Measurements from ENCODE around the gene KRT13.

Gene KRT13

DNA sequence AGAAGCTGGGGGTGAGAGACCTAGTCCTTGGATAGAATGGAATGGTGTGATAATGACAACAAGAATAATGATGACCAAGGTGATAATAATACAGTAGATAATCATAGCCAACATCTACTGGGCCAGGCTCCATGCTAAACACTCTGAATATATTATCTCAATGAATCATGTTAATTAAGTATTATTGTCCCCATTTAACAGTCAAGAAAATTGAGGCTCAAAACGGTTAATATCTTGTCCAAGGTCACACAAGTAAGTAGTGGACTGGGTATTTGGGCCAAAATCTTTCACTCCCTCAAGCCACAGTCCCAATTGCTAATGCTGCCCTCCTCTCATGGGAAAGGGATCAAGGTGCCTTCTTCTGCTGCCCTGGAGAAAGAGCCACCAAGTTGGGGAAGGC lies 26.6 kb upstream of the KRT13 start:
- no peak for DNase-seq
- Histone ChIP-seq H3K27me3 (ENCODE audit: insufficient read depth, low read depth, severe bottlenecking) (no peaks in the 10 kb centered on the region), H3K4me3 (ENCODE audit: low read depth, low read length) (no peak overlapping the region), H3K36me3 (no peaks in the 10 kb centered on the region), H3K9me3 (ENCODE audit: severe bottlenecking) (peaks cover 4% of the 10 kb centered on the region), H3K27ac (no peak overlapping the region)
- TF ChIP-seq, protein P1, sequence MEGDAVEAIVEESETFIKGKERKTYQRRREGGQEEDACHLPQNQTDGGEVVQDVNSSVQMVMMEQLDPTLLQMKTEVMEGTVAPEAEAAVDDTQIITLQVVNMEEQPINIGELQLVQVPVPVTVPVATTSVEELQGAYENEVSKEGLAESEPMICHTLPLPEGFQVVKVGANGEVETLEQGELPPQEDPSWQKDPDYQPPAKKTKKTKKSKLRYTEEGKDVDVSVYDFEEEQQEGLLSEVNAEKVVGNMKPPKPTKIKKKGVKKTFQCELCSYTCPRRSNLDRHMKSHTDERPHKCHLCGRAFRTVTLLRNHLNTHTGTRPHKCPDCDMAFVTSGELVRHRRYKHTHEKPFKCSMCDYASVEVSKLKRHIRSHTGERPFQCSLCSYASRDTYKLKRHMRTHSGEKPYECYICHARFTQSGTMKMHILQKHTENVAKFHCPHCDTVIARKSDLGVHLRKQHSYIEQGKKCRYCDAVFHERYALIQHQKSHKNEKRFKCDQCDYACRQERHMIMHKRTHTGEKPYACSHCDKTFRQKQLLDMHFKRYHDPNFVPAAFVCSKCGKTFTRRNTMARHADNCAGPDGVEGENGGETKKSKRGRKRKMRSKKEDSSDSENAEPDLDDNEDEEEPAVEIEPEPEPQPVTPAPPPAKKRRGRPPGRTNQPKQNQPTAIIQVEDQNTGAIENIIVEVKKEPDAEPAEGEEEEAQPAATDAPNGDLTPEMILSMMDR (IDR thresholded peaks at IDR 0.05; ENCODE audit: low read depth, low read length) = no peak

DNA sequence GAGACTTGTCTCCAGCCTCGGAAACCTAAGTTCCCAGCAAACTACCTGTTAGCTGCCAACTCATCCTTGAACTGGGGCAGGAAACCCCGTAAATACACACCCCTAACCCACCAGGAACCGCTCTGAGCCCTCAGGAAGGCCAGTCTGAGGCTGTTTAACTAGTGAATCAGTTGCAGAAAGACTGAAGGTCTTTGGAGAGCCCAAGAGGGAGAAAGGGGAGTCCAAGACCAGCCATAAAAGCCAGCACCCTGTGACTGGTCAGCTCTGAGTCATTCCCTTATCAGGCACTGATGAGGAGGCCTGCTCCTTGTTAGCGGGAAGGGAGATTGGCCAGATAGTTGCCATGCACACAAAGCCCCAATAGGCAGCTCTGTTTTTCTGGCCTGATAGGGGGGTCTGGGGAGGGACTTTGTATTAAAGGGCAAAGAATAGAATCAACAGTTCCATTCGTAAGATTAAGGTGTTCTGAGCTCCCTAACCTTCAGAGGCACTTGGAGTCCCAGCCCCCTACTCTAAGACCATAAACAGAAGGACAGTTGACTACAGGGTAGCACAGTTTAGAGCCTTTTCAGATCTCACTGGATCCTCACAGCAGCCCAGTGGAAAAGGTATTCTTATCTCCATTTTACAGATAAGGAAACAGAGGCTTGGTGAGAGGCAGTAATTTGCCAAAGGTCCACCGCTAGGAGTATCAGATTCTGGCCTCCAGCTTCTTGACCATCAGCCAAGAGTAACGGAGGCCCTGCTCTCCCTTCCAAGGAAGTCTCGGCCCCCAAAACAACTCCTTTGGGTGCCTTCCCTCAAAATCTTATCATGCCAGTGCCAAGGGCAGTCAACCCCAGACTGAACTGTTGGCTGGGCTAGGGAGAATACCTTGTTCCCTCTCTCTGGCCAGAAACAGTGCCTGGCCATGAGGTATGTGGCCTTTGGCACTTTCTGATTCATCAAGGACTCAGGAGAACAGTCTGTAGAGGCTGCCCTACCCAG lies 24.9 kb upstream of the KRT13 start:
- H3K27ac ChIP-seq = no peak overlapping the region
- TF ChIP-seq, protein P1 (IDR thresholded peaks at IDR 0.05; ENCODE audit: low read depth, low read length) = no peak
- H3K4me3 ChIP-seq (ENCODE audit: low read depth, low read length) = no peak overlapping the region
- H3K27me3 ChIP-seq (ENCODE audit: insufficient read depth, low read depth, severe bottlenecking) = no peaks in the 10 kb centered on the region
- H3K9me3 ChIP-seq (ENCODE audit: severe bottlenecking) = peaks cover 4% of the 10 kb centered on the region
- no peaks in the 10 kb centered on the region for H3K36me3 ChIP-seq
- no peak for DNase-seq

DNA sequence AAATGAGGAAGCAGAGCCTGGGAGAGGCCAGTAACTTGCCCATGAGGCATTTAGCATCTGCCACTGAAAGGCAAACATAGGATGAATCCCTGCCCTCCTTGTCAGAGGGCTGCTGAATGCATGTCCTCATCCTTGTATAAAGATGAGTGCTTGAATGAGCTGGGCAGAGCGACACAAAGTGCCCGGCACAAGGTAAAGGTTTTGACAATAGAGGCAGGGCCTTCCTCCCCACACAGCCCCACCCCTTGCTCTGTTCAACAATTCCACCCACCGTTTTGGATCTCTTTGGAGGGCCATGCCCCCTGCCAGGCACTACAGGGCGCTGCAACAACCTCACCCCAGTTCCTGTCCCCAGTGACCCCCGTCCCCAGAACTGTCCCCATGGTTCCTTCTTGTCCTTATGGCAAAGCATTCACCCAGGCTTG lies 24.1 kb upstream of the KRT13 start:
- Histone ChIP-seq H3K9me3 (ENCODE audit: severe bottlenecking) (peaks cover 4% of the 10 kb centered on the region), H3K36me3 (no peaks in the 10 kb centered on the region), H3K27me3 (ENCODE audit: insufficient read depth, low read depth, severe bottlenecking) (no peaks in the 10 kb centered on the region), H3K27ac (peak overlapping the region; percentile 36; the same call in 1 of the 2 replicates), H3K4me3 (ENCODE audit: low read depth, low read length) (no peak overlapping the region)
- TF ChIP-seq, protein P1 (IDR thresholded peaks at IDR 0.05; ENCODE audit: low read depth, low read length) = no peak
- no peak for DNase-seq

DNA sequence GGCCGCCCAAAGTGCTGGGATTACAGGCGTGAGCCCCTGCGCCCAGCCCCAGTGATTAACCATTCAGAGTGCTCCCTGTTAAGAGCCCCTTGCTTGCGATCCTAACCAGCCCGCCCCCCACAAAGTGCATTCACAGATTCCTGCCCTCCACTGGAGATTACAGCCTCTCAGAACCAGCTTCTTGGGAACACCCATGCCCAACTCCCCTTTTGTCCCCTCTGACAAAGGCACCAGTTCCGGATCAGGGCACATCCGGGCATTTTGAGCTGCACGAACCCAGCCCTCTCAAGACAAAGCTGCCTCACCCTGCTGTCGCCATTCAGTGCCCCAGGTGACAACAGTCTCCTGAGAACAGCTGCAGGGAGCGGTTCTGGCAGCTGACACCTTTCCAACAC lies 23.5 kb upstream of the KRT13 start:
- TF ChIP-seq, protein P1 (IDR thresholded peaks at IDR 0.05; ENCODE audit: low read depth, low read length) = no peak
- peak overlapping the region; percentile 36 for H3K27ac ChIP-seq
- DNase-seq = peak; percentile 39
- H3K4me3 ChIP-seq (ENCODE audit: low read depth, low read length) = no peak overlapping the region
- H3K9me3 ChIP-seq (ENCODE audit: severe bottlenecking) = peaks cover 4% of the 10 kb centered on the region
- no peaks in the 10 kb centered on the region for H3K27me3 ChIP-seq (ENCODE audit: insufficient read depth, low read depth, severe bottlenecking)
- no peaks in the 10 kb centered on the region for H3K36me3 ChIP-seq

DNA sequence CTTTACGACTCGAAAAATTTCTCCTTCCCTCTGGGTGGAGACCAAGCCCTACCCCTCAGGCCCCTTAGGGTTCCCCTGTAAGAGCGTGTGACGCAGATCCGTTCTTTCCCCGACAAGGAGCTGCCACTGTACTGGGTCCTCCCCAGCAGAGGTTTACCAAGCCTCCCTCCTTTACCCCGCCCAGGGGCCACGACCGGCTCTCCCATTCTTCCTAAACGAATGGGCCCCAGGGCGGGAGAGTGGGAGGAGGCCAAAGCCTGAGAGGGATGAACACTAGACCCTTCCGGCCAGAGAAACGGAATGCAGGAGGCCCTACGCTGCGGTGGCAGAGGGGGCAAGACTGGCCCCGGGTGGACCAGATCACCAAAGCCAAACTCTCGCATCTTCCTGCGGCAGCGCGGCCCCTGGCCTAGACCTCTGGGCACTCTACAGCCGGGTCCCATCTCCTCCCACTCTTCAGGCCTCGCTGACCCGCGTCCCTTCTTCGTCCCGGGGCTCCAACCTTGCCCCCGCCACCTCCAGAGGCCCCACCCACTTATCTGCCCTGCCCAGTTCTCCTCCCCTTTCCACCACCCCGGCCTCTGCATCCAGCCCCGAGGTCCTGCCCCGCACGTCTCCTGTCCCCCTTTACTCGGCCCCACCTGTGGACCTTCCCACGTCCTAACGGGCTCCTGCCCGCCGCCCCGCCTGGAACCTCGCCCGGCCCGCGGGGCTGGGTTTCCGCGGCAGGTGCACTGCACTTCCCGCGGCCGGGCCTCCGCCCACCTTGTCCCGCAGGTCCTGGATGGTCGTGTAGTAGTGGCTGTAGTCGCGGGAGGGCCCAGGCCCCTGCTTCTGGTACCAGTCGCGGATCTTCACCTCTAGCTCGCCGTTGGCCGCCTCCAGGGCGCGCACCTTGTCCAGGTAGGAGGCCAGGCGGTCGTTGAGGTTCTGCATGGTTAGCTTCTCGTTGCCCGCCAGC lies 21.9 kb upstream of the KRT13 start:
- no peak for DNase-seq
- no peak overlapping the region for H3K27ac ChIP-seq

More for the DNA sequence above, 21.9 kb upstream of the KRT13 start:
- TF ChIP-seq, protein P1 (IDR thresholded peaks at IDR 0.05; ENCODE audit: low read depth, low read length) = no peak
- Histone ChIP-seq H3K36me3 (no peaks in the 10 kb centered on the region), H3K27me3 (ENCODE audit: insufficient read depth, low read depth, severe bottlenecking) (no peaks in the 10 kb centered on the region), H3K9me3 (ENCODE audit: severe bottlenecking) (peaks cover 4% of the 10 kb centered on the region), H3K4me3 (ENCODE audit: low read depth, low read length) (no peak overlapping the region)
